GM12875 (cell line): ENCODE data around the gene C6.
"Not testable (repeated sequence)": the region's sequence is repeated elsewhere in the genome, so short reads cannot be mapped to it uniquely, and the experiment has no call there.

ENCODE experiments used
- H3K4me3 ChIP-seq: one replicate; pipeline ENCODE4 v1.5.1; 2011; ENCODE audit warnings: low read depth, low read length, control low read depth
- CTCF ChIP-seq: IDR thresholded peaks from 2 replicates; pipeline ENCODE4 v1.5.1; 2011; ENCODE audit warnings: low read depth, mild to moderate bottlenecking, control low read depth, inconsistent platforms, low read length, moderate library complexity, borderline replicate concordance; ENCODE audit not compliant: insufficient read depth

Gene C6

DNA sequence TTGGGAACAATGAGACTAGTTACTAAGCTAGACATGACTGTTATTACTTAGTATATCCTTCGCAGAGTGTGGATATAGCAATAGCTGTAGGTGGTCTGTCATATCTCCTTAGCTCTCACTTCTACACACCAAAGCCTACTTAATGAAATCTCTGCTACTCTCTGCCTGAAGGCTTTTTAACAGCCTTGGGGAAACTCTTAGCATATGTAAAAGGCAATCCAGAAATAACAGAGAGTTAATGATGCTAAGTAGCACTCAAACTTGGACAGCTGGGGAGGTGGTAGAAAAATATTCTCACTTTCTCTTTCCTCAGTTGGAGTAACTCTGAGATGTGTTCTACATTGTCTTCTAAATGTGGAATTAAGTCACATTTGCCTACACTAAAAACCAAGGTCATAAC is 30.2 kb upstream of the C6 start:
- H3K4me3 ChIP-seq, result no peak overlapping the region
- TF ChIP-seq CTCF, result no peak

DNA sequence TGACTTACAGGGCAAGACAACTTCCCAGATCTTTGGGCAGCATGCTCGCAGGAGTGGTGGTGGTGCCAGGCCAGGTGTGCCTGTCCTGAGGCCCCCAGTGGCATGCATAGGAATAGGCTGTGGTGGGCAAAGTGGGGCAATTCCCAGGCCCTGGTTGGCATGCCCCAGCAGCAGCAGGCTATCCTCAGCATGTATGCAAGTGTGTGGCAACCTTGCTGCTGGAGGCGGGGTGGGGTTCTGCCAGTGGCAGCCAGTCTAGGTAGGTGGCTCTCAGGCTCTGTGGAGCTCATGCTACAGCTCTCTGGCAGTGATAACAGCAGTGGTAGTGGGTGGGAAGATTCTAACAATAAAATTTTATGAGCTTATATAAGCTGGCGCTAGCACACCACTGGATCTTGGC is 27.7 kb upstream of the C6 start:
- no peak for TF ChIP-seq CTCF
- H3K4me3 ChIP-seq, result no peak overlapping the region

- TF ChIP-seq CTCF, result no peak
These were observed 27.1 kb upstream of the C6 start for GRCh38 chr5:41240390-41240789.

GRCh38 chr5:41234475-41234874 is 21.1 kb upstream of the C6 start:
- TF ChIP-seq CTCF, result no peak
- H3K4me3 ChIP-seq, result no peak overlapping the region

More at GRCh38 chr5:41240390-41240789, 27.1 kb upstream of the C6 start:
- no peak overlapping the region for H3K4me3 ChIP-seq

DNA sequence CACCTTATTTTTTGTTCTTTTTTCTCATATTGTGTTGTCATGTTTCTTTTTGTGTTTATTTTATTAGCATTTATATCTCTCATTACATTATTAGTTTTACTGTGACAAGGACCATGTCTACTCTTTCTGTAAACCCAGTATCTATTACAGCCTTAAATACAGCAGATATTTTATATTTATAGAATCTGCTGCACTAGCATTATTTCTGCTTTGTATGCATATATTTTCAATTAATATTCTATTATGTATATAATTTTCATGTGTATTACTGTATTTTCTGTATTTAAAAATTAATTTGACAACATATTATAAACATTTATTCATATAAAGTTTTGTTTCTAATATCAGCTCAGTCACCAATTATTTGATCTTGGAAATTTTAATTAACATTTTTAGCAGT is 19.5 kb upstream of the C6 start:
- no peak for TF ChIP-seq CTCF
- no peak overlapping the region for H3K4me3 ChIP-seq

DNA sequence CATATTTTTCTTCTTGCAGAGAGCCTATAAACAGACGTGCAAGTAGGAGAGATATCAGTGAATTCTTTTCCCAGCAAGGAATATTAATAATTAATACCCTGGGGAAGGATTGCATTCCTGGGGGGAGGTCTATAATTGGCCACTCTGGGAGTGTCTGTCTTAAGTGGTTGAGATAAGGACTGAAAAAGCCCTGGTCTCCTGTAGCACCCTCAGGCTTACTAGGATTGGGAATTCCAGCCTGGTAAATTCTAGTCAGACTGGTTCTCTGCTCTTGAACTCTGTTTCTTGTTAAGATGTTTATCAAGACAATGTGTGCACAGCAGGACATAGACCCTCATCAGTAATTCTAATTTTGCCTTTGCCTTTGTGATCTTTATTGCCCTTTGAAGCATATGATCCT is 16.9 kb upstream of the C6 start:
- not testable (repeated sequence) for H3K4me3 ChIP-seq

DNA sequence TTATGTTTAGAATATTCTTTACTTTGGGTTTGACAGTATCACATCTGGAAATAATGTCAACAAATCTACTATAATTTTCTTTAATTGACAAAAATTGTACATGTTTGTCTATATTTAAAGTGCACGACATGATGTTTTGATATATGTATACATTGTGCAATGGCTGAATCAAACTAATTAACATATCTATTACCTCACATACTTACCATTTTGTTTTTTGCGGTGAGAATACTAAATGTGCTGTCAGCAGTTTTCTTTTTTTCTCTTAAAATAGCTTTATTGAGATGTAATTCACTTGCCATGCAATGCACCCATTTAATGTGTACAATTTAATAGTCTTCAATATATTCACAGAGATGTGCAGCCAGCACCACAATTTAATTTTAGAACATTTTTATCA is 10.6 kb upstream of the C6 start:
- no peak overlapping the region for H3K4me3 ChIP-seq

More for the DNA sequence above, 10.6 kb upstream of the C6 start:
- TF ChIP-seq CTCF, result no peak
